Endodermal cell (in vitro differentiated cells): ENCODE measurements around the gene FLAD1. TPM values are rescaled to one million over a fixed set of nuclear protein-coding genes. Genes with fewer than 3 reads are reported as not detected.
"Not testable (repeated sequence)": the region's sequence is repeated elsewhere in the genome, so short reads cannot be mapped to it uniquely, and the experiment has no call there.

Experiments used
- DNase-seq: peaks from one replicate; pipeline ENCODE4 v3.0.0-alpha.2; 2017
- H3K27ac ChIP-seq: 2 replicates; pipeline ENCODE4 v1.5.1; 2013; ENCODE audit warnings: mild to moderate bottlenecking, low read depth, low read length, moderate library complexity
- H3K27me3 ChIP-seq: 2 replicates; pipeline ENCODE4 v1.6.1; 2013; ENCODE audit warnings: mild to moderate bottlenecking, low read length, moderate library complexity; ENCODE audit not compliant: insufficient read depth, control insufficient read depth, poor library complexity, severe bottlenecking
- H3K36me3 ChIP-seq: 2 replicates; pipeline ENCODE4 v1.7.0; 2013; ENCODE audit warnings: mild to moderate bottlenecking, low read length, moderate library complexity; ENCODE audit not compliant: control insufficient read depth, insufficient read depth
- H3K4me1 ChIP-seq: one replicate; pipeline ENCODE4 v1.7.0; 2013; ENCODE audit warnings: low read length; ENCODE audit not compliant: control insufficient read depth, insufficient read depth
- H3K4me3 ChIP-seq: 2 replicates; pipeline ENCODE4 v1.5.1; 2013; ENCODE audit warnings: mild to moderate bottlenecking, low read length, moderate library complexity
- H3K9ac ChIP-seq: 2 replicates; pipeline ENCODE4 v1.6.1; 2013; ENCODE audit warnings: mild to moderate bottlenecking, low read length, moderate library complexity; ENCODE audit not compliant: poor library complexity, severe bottlenecking; ENCODE audit errors: extremely low read depth
- H3K9me3 ChIP-seq: 2 replicates; pipeline ENCODE4 v1.6.1; 2013; ENCODE audit warnings: mild to moderate bottlenecking, low read length, moderate library complexity; ENCODE audit not compliant: control insufficient read depth
- H3K27ac Mint-ChIP-seq: 2 replicates; pipeline ENCODE4 v1.8.0; 2020; ENCODE audit warnings: mixed read lengths
- H3K27me3 Mint-ChIP-seq: 2 replicates; pipeline ENCODE4 v1.8.0; 2021; ENCODE audit warnings: mild to moderate bottlenecking, mixed read lengths; ENCODE audit not compliant: insufficient read depth
- H3K36me3 Mint-ChIP-seq: 2 replicates; pipeline ENCODE4 v1.8.0; 2020; ENCODE audit warnings: low read depth, mixed read lengths
- H3K4me1 Mint-ChIP-seq: 2 replicates; pipeline ENCODE4 v1.8.0; 2020; ENCODE audit warnings: mixed read lengths
- H3K4me3 Mint-ChIP-seq: 2 replicates; pipeline ENCODE4 v1.8.0; 2020; ENCODE audit warnings: mild to moderate bottlenecking, moderate library complexity, mixed read lengths
- H3K9me3 Mint-ChIP-seq: 2 replicates; pipeline ENCODE4 v1.8.0; 2020; ENCODE audit warnings: mild to moderate bottlenecking, mixed read lengths
- WGBS, 2 experiments: methylation state at CpG; one replicate each; pipeline versions ENCODE4 v1.1.5 to v1.1.7; 2013; ENCODE audit warnings: missing lambda C conversion rate in 2 of 2, mixed read lengths in 1 of 2; ENCODE audit not compliant: insufficient coverage in 1 of 2, insufficient read length in 1 of 2; 5-methylcytosine and 5-hydroxymethylcytosine counted together
- total RNA-seq, 2 donors: library from RNA; stranded (reverse); fragmentation: NEBNext Ultra II Directional in 1 of 2; extraction: Animal tissue kit (Norgen Biotek cat#: 25700) in 1 of 2; gene quantifications; 2 replicates in 1 of 2; 3 replicates in 1 of 2; pipeline ENCODE4 v1.2.1, GENCODE V29; 2021
- TF ChIP-seq, protein P1 (sequence below): fragments of 200-600 bp; sonication (generic); conservative IDR thresholded peaks from 2 replicates; pipeline ENCODE4 v1.5.0; 2021; ENCODE audit warnings: antibody characterized with exemption, mild to moderate bottlenecking

The FLAD1 gene
- total RNA-seq, 2 donors from 2014 or later, result 61.9 to 65.0 TPM

DNA sequence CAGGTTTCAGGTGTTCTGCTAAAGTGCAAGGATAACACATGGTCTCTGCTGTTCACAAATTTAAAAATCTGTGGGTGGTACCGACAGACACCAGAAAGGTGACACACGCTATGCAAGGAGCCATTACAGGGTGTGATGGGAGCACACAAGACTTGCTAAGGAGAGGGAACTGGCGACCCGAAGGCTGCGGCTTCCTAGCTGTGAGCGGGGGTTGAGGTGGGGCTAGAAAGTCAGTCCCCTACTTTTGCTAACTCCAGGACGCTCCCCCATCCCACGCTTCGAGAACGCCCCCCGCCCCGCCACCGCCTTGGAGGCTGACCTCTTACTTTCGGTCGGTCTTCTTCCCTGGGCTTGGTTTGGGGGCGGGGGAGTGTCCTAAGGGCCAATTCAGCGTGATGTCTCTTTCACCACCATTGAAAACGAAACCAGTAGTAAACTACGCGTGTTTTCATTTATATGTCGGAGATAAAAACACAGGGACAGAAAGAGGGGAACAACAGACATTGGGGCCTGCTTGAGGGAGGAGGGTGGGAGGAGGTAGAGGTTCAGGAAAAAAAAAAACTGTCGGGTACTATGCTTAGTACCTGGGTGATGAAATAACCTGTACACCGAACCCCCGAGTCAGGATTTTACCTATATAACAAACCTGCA is 7.6 kb upstream of the FLAD1 start:
- Mint-ChIP-seq H3K4me1 (peaks cover 22% of the 10 kb centered on the region), H3K27ac (no peak overlapping the region), H3K4me3 (no peak overlapping the region), H3K9me3 (no peaks in the 10 kb centered on the region), H3K36me3 (peaks cover 20% of the 10 kb centered on the region), H3K27me3 (no peaks in the 10 kb centered on the region)
- 1 to 2% methylated on average over 13 to 24 of the region's 24 CpGs for WGBS, 2 experiments
- peak overlapping the region; percentile 96 for H3K9ac ChIP-seq
- DNase-seq, result peak; percentile 77
- peak overlapping the region; percentile 96 for H3K27ac ChIP-seq
- no peaks in the 10 kb centered on the region for H3K27me3 ChIP-seq
- peaks cover 6% of the 10 kb centered on the region for H3K4me1 ChIP-seq
- TF ChIP-seq, protein P1, sequence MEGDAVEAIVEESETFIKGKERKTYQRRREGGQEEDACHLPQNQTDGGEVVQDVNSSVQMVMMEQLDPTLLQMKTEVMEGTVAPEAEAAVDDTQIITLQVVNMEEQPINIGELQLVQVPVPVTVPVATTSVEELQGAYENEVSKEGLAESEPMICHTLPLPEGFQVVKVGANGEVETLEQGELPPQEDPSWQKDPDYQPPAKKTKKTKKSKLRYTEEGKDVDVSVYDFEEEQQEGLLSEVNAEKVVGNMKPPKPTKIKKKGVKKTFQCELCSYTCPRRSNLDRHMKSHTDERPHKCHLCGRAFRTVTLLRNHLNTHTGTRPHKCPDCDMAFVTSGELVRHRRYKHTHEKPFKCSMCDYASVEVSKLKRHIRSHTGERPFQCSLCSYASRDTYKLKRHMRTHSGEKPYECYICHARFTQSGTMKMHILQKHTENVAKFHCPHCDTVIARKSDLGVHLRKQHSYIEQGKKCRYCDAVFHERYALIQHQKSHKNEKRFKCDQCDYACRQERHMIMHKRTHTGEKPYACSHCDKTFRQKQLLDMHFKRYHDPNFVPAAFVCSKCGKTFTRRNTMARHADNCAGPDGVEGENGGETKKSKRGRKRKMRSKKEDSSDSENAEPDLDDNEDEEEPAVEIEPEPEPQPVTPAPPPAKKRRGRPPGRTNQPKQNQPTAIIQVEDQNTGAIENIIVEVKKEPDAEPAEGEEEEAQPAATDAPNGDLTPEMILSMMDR, result no peak
- no peaks in the 10 kb centered on the region for H3K9me3 ChIP-seq
- H3K4me3 ChIP-seq, result peak overlapping the region; percentile 99
- H3K36me3 ChIP-seq, result peaks cover 27% of the 10 kb centered on the region

DNA sequence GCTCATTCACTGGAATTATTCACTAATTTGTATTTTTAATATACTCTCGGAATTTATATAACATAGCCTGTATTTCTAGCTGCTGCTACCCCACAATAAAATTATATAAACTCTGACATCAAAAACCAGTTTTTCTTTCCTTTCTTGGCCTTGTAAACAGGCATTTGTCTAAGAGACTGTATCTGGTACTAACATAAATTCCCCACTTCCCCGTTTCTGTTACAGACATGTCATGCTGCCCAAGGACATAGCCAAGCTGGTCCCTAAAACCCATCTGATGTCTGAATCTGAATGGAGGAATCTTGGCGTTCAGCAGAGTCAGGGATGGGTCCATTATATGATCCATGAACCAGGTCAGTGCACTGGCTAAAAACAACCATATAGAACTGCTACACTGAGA is 5.4 kb upstream of the FLAD1 start:
- H3K4me3 ChIP-seq, H3K27me3 ChIP-seq, H3K27ac ChIP-seq, DNase-seq, H3K9me3 ChIP-seq, H3K27me3 Mint-ChIP-seq, H3K4me1 Mint-ChIP-seq, H3K4me3 Mint-ChIP-seq, H3K27ac Mint-ChIP-seq, H3K9ac ChIP-seq, H3K4me1 ChIP-seq, H3K9me3 Mint-ChIP-seq: not testable (repeated sequence)
- peaks cover 32% of the 10 kb centered on the region for H3K36me3 Mint-ChIP-seq
- 93 to 95% methylated on average over 2 to 3 of the region's 3 CpGs for WGBS, 2 experiments
- peaks cover 32% of the 10 kb centered on the region for H3K36me3 ChIP-seq

DNA sequence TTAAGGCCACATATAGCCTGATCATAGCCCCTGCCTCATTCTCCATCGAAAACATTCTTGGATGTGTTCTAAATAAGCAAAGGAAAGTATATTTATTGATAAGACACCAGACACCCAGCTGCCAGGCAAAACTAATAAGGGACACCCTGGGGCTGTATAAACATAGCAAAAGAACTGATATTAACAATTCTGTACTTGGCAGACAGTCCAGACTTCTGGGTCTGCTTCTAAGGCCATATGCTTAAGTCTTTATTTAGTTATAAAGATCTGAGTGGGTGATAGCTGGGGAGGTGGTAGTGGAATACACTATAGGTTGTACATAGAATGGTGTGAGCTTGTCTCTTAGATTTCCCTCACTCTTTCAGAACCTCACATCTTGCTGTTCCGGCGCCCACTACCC is 4.8 kb upstream of the FLAD1 start:
- peaks cover 32% of the 10 kb centered on the region for H3K36me3 Mint-ChIP-seq
- Histone ChIP-seq H3K27me3 (no peaks in the 10 kb centered on the region), H3K4me1 (peaks cover 3% of the 10 kb centered on the region), H3K4me3 (no peak overlapping the region), H3K36me3 (peaks cover 32% of the 10 kb centered on the region), H3K9ac (no peak overlapping the region), H3K27ac (no peak overlapping the region), H3K9me3 (no peaks in the 10 kb centered on the region)
- TF ChIP-seq, protein P1, result no peak
- no peak overlapping the region for H3K4me3 Mint-ChIP-seq
- no peak overlapping the region for H3K27ac Mint-ChIP-seq
- H3K27me3 Mint-ChIP-seq, result no peaks in the 10 kb centered on the region
- no CpG with 5 or more reads among the region's 3 CpGs for WGBS, 2 experiments
- DNase-seq, result no peak
- no peaks in the 10 kb centered on the region for H3K9me3 Mint-ChIP-seq
- H3K4me1 Mint-ChIP-seq, result peaks cover 3% of the 10 kb centered on the region

DNA sequence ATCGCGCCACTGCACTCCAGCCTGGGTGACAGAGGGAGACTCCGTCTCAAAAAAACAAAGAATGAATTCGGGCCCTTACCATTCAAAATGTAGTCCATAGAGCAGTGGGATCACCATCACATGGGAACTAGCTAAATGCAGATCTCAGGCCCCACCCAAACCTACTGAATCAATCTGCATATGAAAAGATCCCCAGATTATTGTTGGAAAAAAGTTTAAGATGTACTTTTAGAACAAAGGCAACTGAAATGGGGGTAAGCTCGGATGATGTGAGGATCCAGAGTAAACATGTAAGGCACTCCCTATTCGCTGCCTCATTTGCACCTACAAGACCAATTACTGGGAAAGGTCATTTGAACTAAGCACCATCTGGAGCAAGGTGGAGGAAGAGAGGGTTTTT is 803 bp upstream of the FLAD1 start:
- TF ChIP-seq, protein P1, result no peak
- Mint-ChIP-seq H3K36me3 (peaks cover 41% of the 10 kb centered on the region), H3K9me3 (no peaks in the 10 kb centered on the region), H3K4me3 (no peak overlapping the region), H3K27me3 (no peaks in the 10 kb centered on the region), H3K27ac (no peak overlapping the region), H3K4me1 (peaks cover 6% of the 10 kb centered on the region)
- WGBS, 2 experiments, result 41 to 58% methylated on average over 4 to 6 of the region's 6 CpGs
- Histone ChIP-seq H3K4me3 (peak overlapping the region; percentile 94), H3K9ac (peak overlapping the region; percentile 28), H3K9me3 (no peaks in the 10 kb centered on the region), H3K36me3 (peaks cover 43% of the 10 kb centered on the region), H3K4me1 (peaks cover 2% of the 10 kb centered on the region), H3K27me3 (no peaks in the 10 kb centered on the region), H3K27ac (peak overlapping the region; percentile 1)
- DNase-seq, result no peak
